Dermis blood vessel endothelial cell (primary cell): ENCODE data around the gene FAM222B. TPM values are rescaled to one million over a fixed set of nuclear protein-coding genes. Genes with fewer than 3 reads are reported as not detected.
"Not testable (repeated sequence)": the region's sequence is repeated elsewhere in the genome, so short reads cannot be mapped to it uniquely, and the experiment has no call there.

Experiments used
- DNase-seq: peaks from one replicate; pipeline ENCODE4 v3.0.0; 2010
- total RNA-seq: library from RNA; depleted of rRNA; stranded (reverse); fragments of >200 nt; gene quantifications from 2 replicates; pipeline ENCODE4 v1.2.3, GENCODE V29; 2014

The FAM222B gene
- total RNA-seq, 1 donor from 2014 or later = 9.5 TPM

- peak; percentile 57 for DNase-seq
Observed at GRCh38 chr17:28726226-28726626, 116.4 kb downstream of the FAM222B start, which contains the start of gene TLCD1. Gene TLCD1, minus strand, starts transcription at chr17:28726233. Its CDS starts 136 bp downstream, at chr17:28726097.

DNA sequence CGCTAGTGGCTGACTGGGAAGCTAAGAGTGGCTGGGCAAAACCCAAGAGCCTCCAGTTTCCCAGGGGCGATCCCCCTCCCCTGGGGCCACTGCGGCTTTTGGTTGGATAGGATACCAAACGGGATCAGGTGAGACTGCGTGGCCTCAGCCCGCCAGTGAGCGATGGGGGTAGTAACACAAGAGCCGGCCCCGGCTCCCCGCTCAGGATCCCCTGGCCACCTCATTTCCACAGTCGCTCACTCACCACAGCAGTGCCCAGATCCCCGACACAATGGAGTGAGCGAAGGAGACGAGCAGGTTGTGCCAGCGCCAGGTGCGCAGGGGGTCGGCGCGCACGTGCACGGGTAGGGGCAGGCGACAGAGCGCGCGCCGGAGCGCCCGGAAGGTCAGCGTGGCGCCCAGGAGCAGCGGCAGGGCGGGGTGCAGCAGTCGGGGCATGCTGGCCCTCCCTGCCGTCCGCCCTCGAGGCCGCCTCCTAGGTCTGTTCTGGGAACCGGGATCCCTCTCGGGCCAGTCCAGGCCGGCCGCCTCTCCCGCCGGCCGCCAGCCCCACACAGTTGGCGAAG is 116.8 kb downstream of the FAM222B start:
- DNase-seq = peak; percentile 63

- DNase-seq = peak; percentile 34
Observed at GRCh38 chr17:28725166-28725659, 117.4 kb downstream of the FAM222B start.

DNA sequence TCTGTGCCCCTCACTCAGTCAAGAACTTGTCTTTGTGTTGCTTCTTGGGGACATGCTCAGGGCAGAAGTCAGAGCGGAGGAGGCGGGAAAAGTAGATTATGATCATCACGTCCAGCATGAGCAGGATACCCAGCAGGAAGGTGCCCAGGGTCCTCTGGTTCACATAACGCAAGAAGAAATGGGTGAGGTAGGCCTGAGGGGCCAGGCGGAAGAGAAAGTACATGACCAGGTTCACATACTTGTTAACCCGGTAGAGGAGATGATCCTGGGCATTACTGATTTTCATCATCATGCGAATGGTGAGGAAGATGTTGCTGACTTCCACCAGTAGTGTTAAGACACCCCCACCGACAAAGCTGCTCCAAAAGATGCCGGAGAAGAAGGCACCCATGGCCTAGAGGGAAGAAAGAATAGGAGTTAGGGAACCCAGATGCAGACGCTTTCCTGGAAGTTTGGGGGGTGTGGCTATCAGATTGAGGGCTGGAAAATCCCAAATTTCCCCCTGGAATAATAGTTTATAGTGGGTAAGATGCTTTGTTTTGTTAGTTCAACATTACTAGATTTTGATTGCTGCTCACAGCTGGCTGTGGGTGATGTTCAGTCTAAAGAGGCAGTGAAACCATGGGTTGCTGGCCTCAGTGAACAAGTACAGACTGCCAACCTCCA is 118.0 kb downstream of the FAM222B start:
- no peak for DNase-seq

GRCh38 chr17:28723836-28724499 is 118.6 kb downstream of the FAM222B start:
- DNase-seq = not testable (repeated sequence)

DNA sequence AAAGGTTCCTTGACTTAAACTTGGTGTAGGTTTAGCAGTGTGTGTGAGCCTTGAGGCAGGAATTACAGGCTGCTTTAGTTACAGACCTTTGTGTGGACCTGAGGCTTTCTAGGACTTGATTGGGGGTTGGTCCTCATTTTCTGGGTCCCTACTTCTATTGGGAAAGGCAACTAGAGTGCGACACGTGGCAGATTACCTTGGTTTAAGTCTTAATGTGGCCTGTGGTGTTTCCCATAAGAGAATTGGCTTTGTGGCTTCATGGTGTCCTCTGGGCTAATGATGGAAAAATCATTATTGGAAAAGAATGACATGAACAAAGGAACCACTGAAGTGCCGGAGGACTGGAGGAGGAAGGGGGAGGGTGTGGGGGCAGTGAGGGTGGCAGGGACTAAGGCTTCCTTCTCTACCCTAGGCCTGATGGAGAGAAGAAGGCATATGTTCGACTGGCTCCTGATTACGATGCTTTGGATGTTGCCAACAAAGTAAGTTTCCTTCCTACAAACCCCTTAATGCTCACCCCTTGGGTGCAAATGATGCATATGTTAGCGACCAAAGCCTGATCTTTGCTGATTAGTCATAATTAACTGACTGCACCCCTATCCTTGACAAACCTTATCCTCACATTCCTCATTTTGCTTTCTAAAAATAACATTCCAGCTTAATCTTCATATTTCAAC is 119.3 kb downstream of the FAM222B start:
- no peak for DNase-seq

- no peak for DNase-seq
Observed at GRCh38 chr17:28722417-28723158, 120.0 kb downstream of the FAM222B start.

DNA sequence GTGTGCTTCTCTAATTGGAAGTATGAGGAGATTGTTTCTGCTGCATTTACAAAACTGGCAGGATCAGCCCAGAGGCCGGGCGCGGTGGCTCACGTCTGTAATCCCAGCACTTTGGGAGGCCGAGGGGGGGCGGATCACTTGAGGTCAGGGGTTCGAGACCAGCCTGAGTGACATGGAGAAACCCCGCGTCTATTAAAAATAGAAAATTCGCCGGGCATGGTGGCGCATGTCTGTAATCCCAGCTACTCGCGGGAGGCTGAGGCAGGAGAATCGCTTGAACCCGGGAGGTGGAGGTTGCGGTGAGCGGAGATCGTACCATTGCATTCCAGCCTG is 121.6 kb downstream of the FAM222B start:
- not testable (repeated sequence) for DNase-seq

DNA sequence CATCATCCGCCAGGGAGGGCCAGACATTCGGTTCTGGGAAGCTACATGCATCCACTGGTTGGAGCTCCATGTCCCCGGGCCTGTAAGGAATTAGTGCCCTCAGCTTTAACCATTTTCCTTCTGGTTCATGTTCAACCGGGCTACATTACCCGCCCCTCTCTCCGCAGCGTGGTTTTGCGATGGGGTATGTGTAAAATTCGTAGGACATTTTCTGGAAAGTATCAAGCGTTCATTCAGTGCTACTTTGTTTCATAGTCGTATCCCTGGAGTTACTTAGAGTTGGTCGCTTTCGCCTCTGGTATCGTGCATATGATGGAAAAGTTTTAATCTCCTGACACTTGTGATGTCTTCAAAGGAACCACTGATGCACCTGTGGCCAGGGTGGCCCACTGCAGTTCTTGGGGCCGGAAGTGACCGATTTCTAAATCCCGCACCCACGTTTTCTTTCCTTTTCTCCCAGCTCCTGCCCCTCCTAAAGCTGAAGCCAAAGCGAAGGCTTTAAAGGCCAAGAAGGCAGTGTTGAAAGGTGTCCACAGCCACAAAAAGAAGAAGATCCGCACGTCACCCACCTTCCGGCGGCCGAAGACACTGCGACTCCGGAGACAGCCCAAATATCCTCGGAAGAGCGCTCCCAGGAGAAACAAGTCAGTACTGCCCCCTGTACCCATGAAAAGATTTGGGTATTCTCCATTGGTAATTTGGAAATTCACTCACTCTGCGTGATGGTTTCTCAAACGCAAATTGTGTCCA is 122.2 kb downstream of the FAM222B start:
- DNase-seq = peak; percentile 27

DNA sequence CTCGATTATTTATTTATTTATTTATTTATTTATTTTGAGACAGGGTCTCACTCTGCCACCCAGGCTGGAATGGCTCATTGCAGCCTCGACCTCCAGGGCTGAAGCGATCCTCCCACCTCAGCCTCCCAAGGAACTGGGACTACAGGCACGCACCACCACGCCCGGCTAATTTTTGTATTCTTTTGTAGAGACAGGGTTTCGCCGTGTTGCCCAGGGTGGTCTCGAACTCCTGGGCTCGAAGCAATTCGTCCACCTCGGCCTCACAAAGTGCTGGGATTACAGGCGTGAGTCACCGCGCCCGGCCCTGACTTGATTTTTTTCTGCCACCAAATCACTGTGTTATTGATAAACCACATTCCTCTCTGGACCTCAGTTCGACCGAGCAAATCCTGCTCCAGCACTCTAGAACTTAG is 123.6 kb downstream of the FAM222B start:
- no peak for DNase-seq

- no peak for DNase-seq
Observed at GRCh38 chr17:28718333-28719020, 124.1 kb downstream of the FAM222B start.

DNA sequence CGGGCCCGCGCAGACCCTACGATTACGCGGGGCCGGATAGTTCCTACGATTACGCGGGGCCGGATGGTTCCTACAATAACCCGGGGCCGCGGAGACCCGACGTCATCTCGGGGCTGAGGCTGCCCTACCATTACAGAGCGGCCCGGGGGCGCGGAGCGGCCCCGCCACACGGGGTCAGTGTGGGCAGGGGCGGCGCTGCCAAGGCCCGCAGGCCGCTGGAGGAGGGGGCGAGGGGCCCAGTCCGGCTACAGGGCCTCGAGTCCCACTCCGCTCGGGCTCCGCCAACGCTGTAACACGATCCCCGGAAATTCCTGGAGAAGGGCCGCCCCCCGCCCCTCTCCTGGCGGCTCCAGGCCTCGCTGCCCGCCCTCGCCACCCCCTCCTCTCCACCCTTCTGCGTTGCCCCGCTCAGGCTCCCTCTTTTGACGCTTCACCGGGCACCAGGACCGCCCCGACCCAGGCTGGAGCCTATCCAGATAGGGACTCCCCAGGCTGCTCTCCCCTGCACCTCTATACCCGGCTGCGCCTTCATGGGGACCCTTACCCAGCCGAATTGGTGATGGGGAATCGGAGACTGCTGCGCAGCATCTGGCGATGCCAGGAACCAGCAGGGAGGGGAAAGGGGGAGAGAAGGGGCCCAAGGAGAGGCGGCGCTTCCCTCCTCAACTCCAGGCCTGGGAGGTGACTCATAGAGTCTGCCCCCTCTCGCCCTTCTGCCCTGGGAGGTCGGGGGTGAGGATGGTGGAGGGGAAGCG is 124.8 kb downstream of the FAM222B start, which contains the start of gene RAB34:
Gene RAB34, minus strand, starts transcription at position 291 of the 755 bp plus-strand sequence. CDS start 602 bp downstream, outside the sequence.
- DNase-seq = peak; percentile 67

- DNase-seq = peak; percentile 54
Observed at GRCh38 chr17:28716740-28717577, 125.6 kb downstream of the FAM222B start.

DNA sequence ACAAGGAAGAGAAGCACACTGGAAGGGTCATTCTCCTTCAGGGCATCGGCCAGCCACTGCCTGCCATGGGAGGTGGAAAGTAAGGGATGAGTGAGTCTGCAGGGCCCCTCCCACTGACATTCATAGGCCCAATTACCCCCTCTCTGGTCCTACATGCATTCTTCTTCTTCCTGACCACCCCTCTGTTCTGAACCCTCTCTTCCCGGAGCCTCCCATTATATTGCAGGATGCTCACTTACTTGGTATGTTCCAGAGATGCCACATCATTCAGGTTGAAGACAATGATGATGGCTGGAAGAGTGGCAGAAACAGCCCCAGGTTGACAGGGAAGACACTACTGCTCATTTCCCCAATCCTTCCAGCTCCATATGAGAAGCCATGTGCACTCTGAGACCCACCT is 127.4 kb downstream of the FAM222B start:
- DNase-seq = no peak

DNA sequence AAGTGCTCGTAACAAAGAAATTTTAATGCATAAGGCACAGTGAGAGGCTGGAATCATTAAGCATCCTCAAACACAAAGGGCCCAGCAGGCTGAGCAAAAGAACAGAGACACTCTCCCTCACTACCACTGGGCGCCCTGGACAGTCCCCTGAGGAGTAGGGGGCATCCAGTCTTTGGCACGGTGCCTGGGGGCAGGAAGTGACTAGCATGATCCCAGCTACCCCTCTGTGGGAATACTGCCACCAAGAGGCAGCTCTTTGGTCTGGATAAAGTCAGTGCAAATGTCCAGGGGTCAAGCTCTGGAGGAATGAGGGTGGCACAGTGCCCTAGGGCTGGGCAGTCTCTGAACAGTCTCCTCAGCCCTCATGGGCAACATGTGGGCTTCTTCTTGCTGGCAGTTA is 128.3 kb downstream of the FAM222B start:
- DNase-seq = no peak

DNA sequence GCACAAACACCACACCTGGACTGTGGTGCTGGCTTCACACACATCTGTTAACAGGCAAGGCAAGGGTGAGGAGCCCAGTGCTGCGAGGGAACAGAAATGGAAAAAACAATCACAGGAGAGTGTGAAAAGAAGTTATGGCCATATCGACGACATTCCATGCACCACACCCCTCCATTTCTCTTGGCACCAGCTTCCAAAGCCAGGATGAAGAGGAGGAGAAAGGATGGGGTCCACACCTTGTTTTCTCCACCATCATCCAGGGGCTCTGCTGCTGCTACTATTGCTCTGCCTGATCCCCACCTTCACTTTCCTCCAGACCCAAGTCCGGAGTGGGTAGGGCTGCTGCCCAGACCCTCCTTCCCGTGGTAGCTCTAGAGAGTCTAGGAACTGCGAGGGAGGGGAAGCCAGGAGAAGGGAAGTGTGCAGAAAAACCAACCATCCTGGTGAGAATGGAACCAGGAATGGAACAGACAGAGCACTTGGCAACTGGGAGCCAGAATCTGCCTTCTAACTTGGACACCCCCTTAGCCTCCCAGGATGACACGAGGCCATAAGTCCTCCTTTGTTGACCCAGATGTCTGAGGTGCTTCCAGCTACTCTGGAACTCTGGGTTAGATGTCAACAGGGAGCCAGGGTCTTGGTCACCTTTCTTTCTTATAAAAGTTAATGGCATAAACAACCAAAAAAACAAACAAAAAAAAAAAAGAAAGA is 129.7 kb downstream of the FAM222B start:
- DNase-seq = no peak

GRCh38 chr17:28712032-28712704 is 130.4 kb downstream of the FAM222B start:
- DNase-seq = peak; percentile 51

- DNase-seq = no peak
Observed at GRCh38 chr17:28711723-28712031, 130.9 kb downstream of the FAM222B start, which contains the start of gene PROCA1. Gene PROCA1, minus strand, starts transcription at chr17:28711888. Its CDS starts 228 bp downstream, at chr17:28711660.
